ENCODE data around the gene PCED1B.

PCED1B gene, protein sequence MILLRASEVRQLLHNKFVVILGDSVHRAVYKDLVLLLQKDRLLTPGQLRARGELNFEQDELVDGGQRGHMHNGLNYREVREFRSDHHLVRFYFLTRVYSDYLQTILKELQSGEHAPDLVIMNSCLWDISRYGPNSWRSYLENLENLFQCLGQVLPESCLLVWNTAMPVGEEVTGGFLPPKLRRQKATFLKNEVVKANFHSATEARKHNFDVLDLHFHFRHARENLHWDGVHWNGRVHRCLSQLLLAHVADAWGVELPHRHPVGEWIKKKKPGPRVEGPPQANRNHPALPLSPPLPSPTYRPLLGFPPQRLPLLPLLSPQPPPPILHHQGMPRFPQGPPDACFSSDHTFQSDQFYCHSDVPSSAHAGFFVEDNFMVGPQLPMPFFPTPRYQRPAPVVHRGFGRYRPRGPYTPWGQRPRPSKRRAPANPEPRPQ

DNA sequence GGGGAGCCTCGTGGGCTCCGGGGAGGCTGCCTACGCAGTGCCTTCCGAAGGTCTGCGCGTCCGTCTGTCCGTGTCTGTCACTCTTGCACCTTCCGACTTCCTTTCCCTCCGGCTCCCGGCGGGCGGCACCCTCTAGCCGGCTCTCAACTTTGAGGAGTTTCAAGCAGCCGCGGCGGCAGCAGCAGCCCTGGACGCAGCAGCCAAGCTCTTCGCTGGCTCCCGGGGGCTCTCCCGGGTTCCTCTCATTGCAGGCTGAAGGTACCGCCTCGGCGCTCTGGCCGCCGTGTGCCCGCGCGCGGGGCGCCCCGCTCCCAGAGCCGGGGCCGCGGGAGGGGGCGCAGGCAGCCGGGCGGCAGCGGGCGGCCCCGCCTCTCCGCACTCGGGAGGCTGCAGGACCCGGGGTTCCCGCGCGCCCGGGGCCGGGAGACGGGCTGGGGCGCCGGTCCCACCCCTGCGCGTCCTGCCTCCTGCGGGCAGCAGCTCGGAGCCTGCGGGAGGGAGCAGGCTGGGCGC is at the start of gene PCED1B, which contains the start of gene AMIGO2:
Gene PCED1B (plus strand): TSS at position 154 of the 513 bp plus-strand sequence. CDS start 155,443 bp downstream, outside the sequence.
Gene AMIGO2 (minus strand): TSS at position 492 of the 513 bp plus-strand sequence. CDS start 957 bp downstream, outside the sequence.
- CTCF ChIA-PET = interaction anchor here (0.6 to 3.0 kb wide), 6 partner anchors 9 to 1033 kb away, joined by 3 to 10 read pairs (median 4); no protein-coding TSS in a partner anchor
- H3K36me3 ChIP-seq (ENCODE audit: control insufficient read depth in 2 of 2, insufficient read depth in 1 of 2, low read length in 2 of 2) = no peaks in the 10 kb centered on the region
- peaks cover 9% of the 10 kb centered on the region; the same call in 1 of the 2 replicates for H3K4me1 ChIP-seq (ENCODE audit: control insufficient read depth, insufficient read depth, low read length)
- peak within 1 kb of the TSS; percentile 61; the same call in 1 of the 2 replicates for H3K27ac ChIP-seq (ENCODE audit: extremely low read depth, low read depth, low read length)
- no peaks in the 10 kb centered on the region for H3K9me3 ChIP-seq (ENCODE audit: control insufficient read depth, insufficient read depth, low read depth, low read length)
- POLR2A ChIA-PET = interaction anchor here (0.9 to 1.4 kb wide), 2 partner anchors 8 to 129 kb away, joined by 3 read pairs; no protein-coding TSS in a partner anchor
- peak within 1 kb of the TSS; percentile 51 for H3K4me3 ChIP-seq (ENCODE audit: low read depth, low read length)
- no peak for TF ChIP-seq ZNF624 (tag by site-specific recombination; IDR thresholded peaks at IDR 0.05)
- TF ChIP-seq, protein P1, sequence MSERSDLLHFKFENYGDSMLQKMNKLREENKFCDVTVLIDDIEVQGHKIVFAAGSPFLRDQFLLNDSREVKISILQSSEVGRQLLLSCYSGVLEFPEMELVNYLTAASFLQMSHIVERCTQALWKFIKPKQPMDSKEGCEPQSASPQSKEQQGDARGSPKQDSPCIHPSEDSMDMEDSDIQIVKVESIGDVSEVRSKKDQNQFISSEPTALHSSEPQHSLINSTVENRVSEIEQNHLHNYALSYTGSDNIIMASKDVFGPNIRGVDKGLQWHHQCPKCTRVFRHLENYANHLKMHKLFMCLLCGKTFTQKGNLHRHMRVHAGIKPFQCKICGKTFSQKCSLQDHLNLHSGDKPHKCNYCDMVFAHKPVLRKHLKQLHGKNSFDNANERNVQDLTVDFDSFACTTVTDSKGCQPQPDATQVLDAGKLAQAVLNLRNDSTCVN (tag by site-specific recombination; optimal IDR thresholded peaks at IDR 0.05) = peak; percentile 57
- TF ChIP-seq ZNF654 (tag by site-specific recombination; IDR thresholded peaks at IDR 0.05; ENCODE audit: low read depth) = peak; percentile 22; the same call in 1 of the 2 replicates
- TF ChIP-seq ZNF48 (tag by site-specific recombination; IDR thresholded peaks at IDR 0.05) = no peak
- TF ChIP-seq, protein P2, sequence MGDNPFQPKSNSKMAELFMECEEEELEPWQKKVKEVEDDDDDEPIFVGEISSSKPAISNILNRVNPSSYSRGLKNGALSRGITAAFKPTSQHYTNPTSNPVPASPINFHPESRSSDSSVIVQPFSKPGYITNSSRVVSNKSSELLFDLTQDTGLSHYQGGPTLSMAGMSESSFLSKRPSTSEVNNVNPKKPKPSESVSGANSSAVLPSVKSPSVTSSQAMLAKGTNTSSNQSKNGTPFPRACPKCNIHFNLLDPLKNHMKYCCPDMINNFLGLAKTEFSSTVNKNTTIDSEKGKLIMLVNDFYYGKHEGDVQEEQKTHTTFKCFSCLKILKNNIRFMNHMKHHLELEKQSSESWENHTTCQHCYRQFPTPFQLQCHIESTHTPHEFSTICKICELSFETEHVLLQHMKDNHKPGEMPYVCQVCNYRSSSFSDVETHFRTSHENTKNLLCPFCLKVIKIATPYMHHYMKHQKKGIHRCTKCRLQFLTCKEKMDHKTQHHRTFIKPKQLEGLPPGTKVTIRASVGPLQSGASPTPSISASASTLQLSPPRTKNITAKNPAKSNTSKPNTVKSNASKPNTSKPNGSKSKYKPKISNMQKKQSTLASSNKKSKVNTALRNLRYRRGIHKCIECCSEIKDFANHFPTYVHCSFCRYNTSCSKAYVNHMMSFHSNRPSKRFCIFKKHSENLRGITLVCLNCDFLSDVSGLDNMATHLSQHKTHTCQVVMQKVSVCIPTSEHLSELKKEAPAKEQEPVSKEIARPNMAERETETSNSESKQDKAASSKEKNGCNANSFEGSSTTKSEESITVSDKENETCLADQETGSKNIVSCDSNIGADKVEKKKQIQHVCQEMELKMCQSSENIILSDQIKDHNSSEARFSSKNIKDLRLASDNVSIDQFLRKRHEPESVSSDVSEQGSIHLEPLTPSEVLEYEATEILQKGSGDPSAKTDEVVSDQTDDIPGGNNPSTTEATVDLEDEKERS (tag by site-specific recombination; IDR thresholded peaks at IDR 0.05) = no peak
- TF ChIP-seq, protein P3, sequence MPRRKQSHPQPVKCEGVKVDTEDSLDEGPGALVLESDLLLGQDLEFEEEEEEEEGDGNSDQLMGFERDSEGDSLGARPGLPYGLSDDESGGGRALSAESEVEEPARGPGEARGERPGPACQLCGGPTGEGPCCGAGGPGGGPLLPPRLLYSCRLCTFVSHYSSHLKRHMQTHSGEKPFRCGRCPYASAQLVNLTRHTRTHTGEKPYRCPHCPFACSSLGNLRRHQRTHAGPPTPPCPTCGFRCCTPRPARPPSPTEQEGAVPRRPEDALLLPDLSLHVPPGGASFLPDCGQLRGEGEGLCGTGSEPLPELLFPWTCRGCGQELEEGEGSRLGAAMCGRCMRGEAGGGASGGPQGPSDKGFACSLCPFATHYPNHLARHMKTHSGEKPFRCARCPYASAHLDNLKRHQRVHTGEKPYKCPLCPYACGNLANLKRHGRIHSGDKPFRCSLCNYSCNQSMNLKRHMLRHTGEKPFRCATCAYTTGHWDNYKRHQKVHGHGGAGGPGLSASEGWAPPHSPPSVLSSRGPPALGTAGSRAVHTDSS (tag by site-specific recombination; IDR thresholded peaks at IDR 0.05) = no peak; the same call in 1 of the 2 replicates
- TF ChIP-seq ZNF169 (tag by site-specific recombination; IDR thresholded peaks at IDR 0.05) = no peak
- TF ChIP-seq, protein P4, sequence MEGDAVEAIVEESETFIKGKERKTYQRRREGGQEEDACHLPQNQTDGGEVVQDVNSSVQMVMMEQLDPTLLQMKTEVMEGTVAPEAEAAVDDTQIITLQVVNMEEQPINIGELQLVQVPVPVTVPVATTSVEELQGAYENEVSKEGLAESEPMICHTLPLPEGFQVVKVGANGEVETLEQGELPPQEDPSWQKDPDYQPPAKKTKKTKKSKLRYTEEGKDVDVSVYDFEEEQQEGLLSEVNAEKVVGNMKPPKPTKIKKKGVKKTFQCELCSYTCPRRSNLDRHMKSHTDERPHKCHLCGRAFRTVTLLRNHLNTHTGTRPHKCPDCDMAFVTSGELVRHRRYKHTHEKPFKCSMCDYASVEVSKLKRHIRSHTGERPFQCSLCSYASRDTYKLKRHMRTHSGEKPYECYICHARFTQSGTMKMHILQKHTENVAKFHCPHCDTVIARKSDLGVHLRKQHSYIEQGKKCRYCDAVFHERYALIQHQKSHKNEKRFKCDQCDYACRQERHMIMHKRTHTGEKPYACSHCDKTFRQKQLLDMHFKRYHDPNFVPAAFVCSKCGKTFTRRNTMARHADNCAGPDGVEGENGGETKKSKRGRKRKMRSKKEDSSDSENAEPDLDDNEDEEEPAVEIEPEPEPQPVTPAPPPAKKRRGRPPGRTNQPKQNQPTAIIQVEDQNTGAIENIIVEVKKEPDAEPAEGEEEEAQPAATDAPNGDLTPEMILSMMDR (tag by site-specific recombination; IDR thresholded peaks at IDR 0.05) = peak; percentile 46; the same call in 1 of the 2 replicates
- TF ChIP-seq ZSCAN23 (tag by site-specific recombination; IDR thresholded peaks at IDR 0.05) = no peak
- TF ChIP-seq, protein P5, sequence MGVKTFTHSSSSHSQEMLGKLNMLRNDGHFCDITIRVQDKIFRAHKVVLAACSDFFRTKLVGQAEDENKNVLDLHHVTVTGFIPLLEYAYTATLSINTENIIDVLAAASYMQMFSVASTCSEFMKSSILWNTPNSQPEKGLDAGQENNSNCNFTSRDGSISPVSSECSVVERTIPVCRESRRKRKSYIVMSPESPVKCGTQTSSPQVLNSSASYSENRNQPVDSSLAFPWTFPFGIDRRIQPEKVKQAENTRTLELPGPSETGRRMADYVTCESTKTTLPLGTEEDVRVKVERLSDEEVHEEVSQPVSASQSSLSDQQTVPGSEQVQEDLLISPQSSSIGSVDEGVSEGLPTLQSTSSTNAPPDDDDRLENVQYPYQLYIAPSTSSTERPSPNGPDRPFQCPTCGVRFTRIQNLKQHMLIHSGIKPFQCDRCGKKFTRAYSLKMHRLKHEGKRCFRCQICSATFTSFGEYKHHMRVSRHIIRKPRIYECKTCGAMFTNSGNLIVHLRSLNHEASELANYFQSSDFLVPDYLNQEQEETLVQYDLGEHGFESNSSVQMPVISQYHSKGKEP (tag by site-specific recombination; IDR thresholded peaks at IDR 0.05) = no peak
- TF ChIP-seq, protein P6, sequence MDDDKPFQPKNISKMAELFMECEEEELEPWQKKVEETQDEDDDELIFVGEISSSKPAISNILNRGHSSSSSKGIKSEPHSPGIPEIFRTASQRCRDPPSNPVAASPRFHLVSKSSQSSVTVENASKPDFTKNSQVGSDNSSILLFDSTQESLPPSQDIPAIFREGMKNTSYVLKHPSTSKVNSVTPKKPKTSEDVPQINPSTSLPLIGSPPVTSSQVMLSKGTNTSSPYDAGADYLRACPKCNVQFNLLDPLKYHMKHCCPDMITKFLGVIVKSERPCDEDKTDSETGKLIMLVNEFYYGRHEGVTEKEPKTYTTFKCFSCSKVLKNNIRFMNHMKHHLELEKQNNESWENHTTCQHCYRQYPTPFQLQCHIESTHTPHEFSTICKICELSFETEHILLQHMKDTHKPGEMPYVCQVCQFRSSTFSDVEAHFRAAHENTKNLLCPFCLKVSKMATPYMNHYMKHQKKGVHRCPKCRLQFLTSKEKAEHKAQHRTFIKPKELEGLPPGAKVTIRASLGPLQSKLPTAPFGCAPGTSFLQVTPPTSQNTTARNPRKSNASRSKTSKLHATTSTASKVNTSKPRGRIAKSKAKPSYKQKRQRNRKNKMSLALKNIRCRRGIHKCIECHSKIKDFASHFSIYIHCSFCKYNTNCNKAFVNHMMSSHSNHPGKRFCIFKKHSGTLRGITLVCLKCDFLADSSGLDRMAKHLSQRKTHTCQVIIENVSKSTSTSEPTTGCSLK (tag by site-specific recombination; IDR thresholded peaks at IDR 0.05) = no peak
- TF ChIP-seq, protein P7, sequence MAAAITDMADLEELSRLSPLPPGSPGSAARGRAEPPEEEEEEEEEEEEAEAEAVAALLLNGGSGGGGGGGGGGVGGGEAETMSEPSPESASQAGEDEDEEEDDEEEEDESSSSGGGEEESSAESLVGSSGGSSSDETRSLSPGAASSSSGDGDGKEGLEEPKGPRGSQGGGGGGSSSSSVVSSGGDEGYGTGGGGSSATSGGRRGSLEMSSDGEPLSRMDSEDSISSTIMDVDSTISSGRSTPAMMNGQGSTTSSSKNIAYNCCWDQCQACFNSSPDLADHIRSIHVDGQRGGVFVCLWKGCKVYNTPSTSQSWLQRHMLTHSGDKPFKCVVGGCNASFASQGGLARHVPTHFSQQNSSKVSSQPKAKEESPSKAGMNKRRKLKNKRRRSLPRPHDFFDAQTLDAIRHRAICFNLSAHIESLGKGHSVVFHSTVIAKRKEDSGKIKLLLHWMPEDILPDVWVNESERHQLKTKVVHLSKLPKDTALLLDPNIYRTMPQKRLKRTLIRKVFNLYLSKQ (tag by site-specific recombination; IDR thresholded peaks at IDR 0.05; ENCODE audit: borderline replicate concordance) = no peak
- no peak for TF ChIP-seq ZNF10 (tag by site-specific recombination; IDR thresholded peaks at IDR 0.05)
- TF ChIP-seq ZNF600 (tag by site-specific recombination; IDR thresholded peaks at IDR 0.05) = no peak
- TF ChIP-seq, protein P8, sequence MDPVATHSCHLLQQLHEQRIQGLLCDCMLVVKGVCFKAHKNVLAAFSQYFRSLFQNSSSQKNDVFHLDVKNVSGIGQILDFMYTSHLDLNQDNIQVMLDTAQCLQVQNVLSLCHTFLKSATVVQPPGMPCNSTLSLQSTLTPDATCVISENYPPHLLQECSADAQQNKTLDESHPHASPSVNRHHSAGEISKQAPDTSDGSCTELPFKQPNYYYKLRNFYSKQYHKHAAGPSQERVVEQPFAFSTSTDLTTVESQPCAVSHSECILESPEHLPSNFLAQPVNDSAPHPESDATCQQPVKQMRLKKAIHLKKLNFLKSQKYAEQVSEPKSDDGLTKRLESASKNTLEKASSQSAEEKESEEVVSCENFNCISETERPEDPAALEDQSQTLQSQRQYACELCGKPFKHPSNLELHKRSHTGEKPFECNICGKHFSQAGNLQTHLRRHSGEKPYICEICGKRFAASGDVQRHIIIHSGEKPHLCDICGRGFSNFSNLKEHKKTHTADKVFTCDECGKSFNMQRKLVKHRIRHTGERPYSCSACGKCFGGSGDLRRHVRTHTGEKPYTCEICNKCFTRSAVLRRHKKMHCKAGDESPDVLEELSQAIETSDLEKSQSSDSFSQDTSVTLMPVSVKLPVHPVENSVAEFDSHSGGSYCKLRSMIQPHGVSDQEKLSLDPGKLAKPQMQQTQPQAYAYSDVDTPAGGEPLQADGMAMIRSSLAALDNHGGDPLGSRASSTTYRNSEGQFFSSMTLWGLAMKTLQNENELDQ (tag by site-specific recombination; IDR thresholded peaks at IDR 0.05; ENCODE audit: low read depth) = no peak
- no peak for TF ChIP-seq KLF10 (tag by site-specific recombination; IDR thresholded peaks at IDR 0.05)

Data from HEK293 (cell line).